ENCODE data around the gene FAF2.

The FAF2 gene

GRCh38 chr5:176536902-176537553, 88.8 kb downstream of the FAF2 start, which contains the start of gene RNF44:
RNF44 (minus strand) TSS chr5:176537402; CDS start chr5:176532472, 4,930 bp downstream.
- peak; percentile 98 for DNase-seq (ENCODE audit: low read depth)
- peak; percentile 59 for TF ChIP-seq POLR2A (IDR thresholded peaks at IDR 0.05; ENCODE audit: extremely low read depth, insufficient read length)
- TF ChIP-seq MYC (IDR thresholded peaks at IDR 0.05; ENCODE audit: low read depth, low read length) = no peak
- TF ChIP-seq CTCF (IDR thresholded peaks at IDR 0.05; ENCODE audit: low read depth, low read length) = no peak
- peak; percentile 96 for TF ChIP-seq MAX (IDR thresholded peaks at IDR 0.05; ENCODE audit: low read depth, low read length)
- H3K4me3 ChIP-seq (ENCODE audit: low read depth, low read length) = peak within 1 kb of the TSS; percentile 91

- peak overlapping the region; percentile 91 for H3K4me3 ChIP-seq (ENCODE audit: low read depth, low read length)
- peak; percentile 99 for DNase-seq (ENCODE audit: low read depth)
- TF ChIP-seq MAX (IDR thresholded peaks at IDR 0.05; ENCODE audit: low read depth, low read length) (peak; percentile 76), POLR2A (IDR thresholded peaks at IDR 0.05; ENCODE audit: extremely low read depth, insufficient read length) (peak; percentile 73), CTCF (IDR thresholded peaks at IDR 0.05; ENCODE audit: low read depth, low read length) (no peak), MYC (IDR thresholded peaks at IDR 0.05; ENCODE audit: low read depth, low read length) (peak; percentile 72)
These were observed 89.5 kb downstream of the FAF2 start for GRCh38 chr5:176537554-176538229.

GRCh38 chr5:176538230-176538988, 90.2 kb downstream of the FAF2 start:
- TF ChIP-seq POLR2A (IDR thresholded peaks at IDR 0.05; ENCODE audit: extremely low read depth, insufficient read length) = no peak
- no peak for TF ChIP-seq MAX (IDR thresholded peaks at IDR 0.05; ENCODE audit: low read depth, low read length)
- TF ChIP-seq MYC (IDR thresholded peaks at IDR 0.05; ENCODE audit: low read depth, low read length) = no peak
- TF ChIP-seq CTCF (IDR thresholded peaks at IDR 0.05; ENCODE audit: low read depth, low read length) = no peak
- DNase-seq (ENCODE audit: low read depth) = peak; percentile 47

GRCh38 chr5:176538989-176539384, 90.8 kb downstream of the FAF2 start:
- no peak overlapping the region for H3K4me3 ChIP-seq (ENCODE audit: low read depth, low read length)
- DNase-seq (ENCODE audit: low read depth) = no peak
- no peak for TF ChIP-seq MYC (IDR thresholded peaks at IDR 0.05; ENCODE audit: low read depth, low read length)
- TF ChIP-seq POLR2A (IDR thresholded peaks at IDR 0.05; ENCODE audit: extremely low read depth, insufficient read length) = no peak

More at GRCh38 chr5:176538230-176538988, 90.2 kb downstream of the FAF2 start:
- peak overlapping the region; percentile 45 for H3K4me3 ChIP-seq (ENCODE audit: low read depth, low read length)

- TF ChIP-seq POLR2A (IDR thresholded peaks at IDR 0.05; ENCODE audit: extremely low read depth, insufficient read length) (no peak), CTCF (IDR thresholded peaks at IDR 0.05; ENCODE audit: low read depth, low read length) (no peak), MAX (IDR thresholded peaks at IDR 0.05; ENCODE audit: low read depth, low read length) (no peak), MYC (IDR thresholded peaks at IDR 0.05; ENCODE audit: low read depth, low read length) (no peak)
- no peak overlapping the region for H3K4me3 ChIP-seq (ENCODE audit: low read depth, low read length)
- no peak for DNase-seq (ENCODE audit: low read depth)
These were observed 92.3 kb downstream of the FAF2 start for GRCh38 chr5:176540476-176540899.

GRCh38 chr5:176540956-176541337, 92.8 kb downstream of the FAF2 start:
- DNase-seq (ENCODE audit: low read depth) = no peak
- TF ChIP-seq POLR2A (IDR thresholded peaks at IDR 0.05; ENCODE audit: extremely low read depth, insufficient read length) (no peak), CTCF (IDR thresholded peaks at IDR 0.05; ENCODE audit: low read depth, low read length) (no peak), MYC (IDR thresholded peaks at IDR 0.05; ENCODE audit: low read depth, low read length) (no peak), MAX (IDR thresholded peaks at IDR 0.05; ENCODE audit: low read depth, low read length) (no peak)
- H3K4me3 ChIP-seq (ENCODE audit: low read depth, low read length) = no peak overlapping the region
